Psoas muscle (tissue), 8 donors: ENCODE data around the gene SDCBP2. TPM values are rescaled to one million over a fixed set of nuclear protein-coding genes. Genes with fewer than 3 reads are reported as not detected.

Experiments
- ATAC-seq, 4 donors: fragments of 200-7000 bp; cut with Tn5 transposase; one replicate each; pipeline ENCODE4 v1.9.1; 2020; ENCODE audit warnings: moderate library complexity in 3 of 4, mild to moderate bottlenecking in 2 of 4
- DNase-seq, 2 donors: peaks; one replicate each; pipeline ENCODE4 v3.0.0-alpha.2; 2020
- H3K27ac ChIP-seq: fragments of 200-600 bp; one replicate; pipeline ENCODE4 v1.8.0; 2022
- H3K27me3 ChIP-seq, 3 donors: fragments of 200-600 bp in 1 of 3; one replicate each; pipeline versions ENCODE4 v1.6.1 to v1.8.0; 2013 to 2022; ENCODE audit warnings: low read length in 2 of 3, mild to moderate bottlenecking in 2 of 3, moderate library complexity in 1 of 3; ENCODE audit not compliant: insufficient read depth in 3 of 3
- H3K36me3 ChIP-seq, 2 donors: fragments of 200-600 bp in 1 of 2; one replicate each; pipeline versions ENCODE4 v1.6.1 to v1.8.0; 2013 to 2022; ENCODE audit warnings: low read depth in 1 of 2, mild to moderate bottlenecking in 1 of 2, moderate library complexity in 1 of 2; ENCODE audit not compliant: insufficient read depth in 1 of 2
- H3K4me1 ChIP-seq: fragments of 200-600 bp; one replicate; pipeline ENCODE4 v1.8.0; 2022
- H3K4me3 ChIP-seq: fragments of 200-600 bp; one replicate; pipeline ENCODE4 v1.8.0; 2022; ENCODE audit warnings: mild to moderate bottlenecking
- H3K9me3 ChIP-seq: fragments of 200-600 bp; one replicate; pipeline ENCODE4 v1.8.0; 2022
- CTCF ChIP-seq: fragments of 200-600 bp; IDR thresholded peaks from one replicate; pipeline ENCODE4 v1.8.0; 2022; ENCODE audit warnings: antibody characterized with exemption
- WGBS, 3 donors: extraction: QIAGEN DNeasy Blood & Tissue Kit; methylation state at CpG; one replicate each; pipeline versions ENCODE4 v1.1.6 to v1.1.7; 2013; 5-methylcytosine and 5-hydroxymethylcytosine counted together
- intact Hi-C, 2 donors: fragments of 100-400 bp; cut with DNase I; formaldehyde crosslinking; loops; one replicate each; pipeline versions ENCODE4 v1.11.0 to v1.14.2; 2022
- polyA plus RNA-seq, 3 donors: library from polyadenylated mRNA; stranded (reverse); fragments of 200-250 nt; gene quantifications; one replicate each; pipeline ENCODE4 v1.2.3, GENCODE V29; 2013
- total RNA-seq, 4 donors: library from RNA; stranded (reverse); fragmentation: NEBNext Ultra II Directional in 2 of 4; extraction: Animal tissue kit (Norgen Biotek cat#: 25700) in 2 of 4; gene quantifications; one replicate each; pipeline versions ENCODE4 v1.2.1 to v1.2.4, GENCODE V29; 2021 to 2023
- donor health status: healthy with polysubstance abuse.
- donor health status: DM: no; HTN: no; CAD: no; lungs with moderate emphysema.
- donor health status: Bipolar disorder and iron deficiency.
- donor health status: healthy.
- donor health status: DM: yes; HTN: yes; CAD: no.
- donor health status: DM: no; HTN: no; CAD: no.
- donor health status: DM: no; HTN: no; CAD: no.
- donor health status: DM: yes; HTN: yes; CAD: no.

SDCBP2 gene
- total and polyA plus RNA-seq, 7 donors: 1.6 to 10.5 (median 2.0) TPM

DNA sequence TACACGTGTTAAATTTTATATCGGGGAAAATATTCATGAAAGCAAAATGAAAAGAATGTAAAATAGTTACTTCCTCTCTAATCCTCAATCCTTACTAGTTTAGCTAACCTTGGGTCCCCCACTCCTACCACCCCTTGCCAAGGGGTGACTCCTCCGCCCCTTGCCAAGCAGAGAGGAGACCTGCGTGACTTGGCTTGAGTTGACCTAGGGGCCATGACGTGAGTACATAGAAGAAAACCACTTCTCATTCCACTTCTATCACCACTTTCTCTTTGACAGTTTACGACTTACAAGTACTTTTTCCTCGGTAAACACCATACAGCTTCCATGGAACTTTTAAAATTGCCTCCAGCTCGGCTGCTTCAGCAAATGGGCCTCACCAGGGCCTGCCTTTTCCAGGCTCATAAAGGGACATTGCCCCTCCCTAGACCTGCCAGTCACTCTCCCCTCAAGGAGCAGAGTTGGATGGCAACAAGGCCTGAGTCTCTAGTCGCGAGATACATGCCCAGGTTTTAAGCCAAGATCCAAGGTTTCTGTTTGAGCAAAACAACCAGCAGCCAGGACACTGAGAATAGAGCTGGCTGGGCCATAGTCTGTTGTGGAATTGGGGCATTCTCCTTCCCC, 29.9 kb downstream of the SDCBP2 start:
- 83 to 86% (median 85%) methylated on average over 10 of the region's 10 CpGs for WGBS, 3 donors
- intact Hi-C loops: no loop called here
- no peak for TF ChIP-seq CTCF
- DNase-seq (no peak), ATAC-seq (no peak)
- H3K4me1 ChIP-seq: no peaks in the 10 kb centered on the region
- no peak overlapping the region for H3K4me3 ChIP-seq
- H3K9me3 ChIP-seq: no peaks in the 10 kb centered on the region
- H3K27me3 ChIP-seq: no peaks in the 10 kb centered on the region
- no peak overlapping the region for H3K27ac ChIP-seq
- H3K36me3 ChIP-seq: peaks cover 0 to 6% of the 10 kb centered on the region in 2 donors

DNA sequence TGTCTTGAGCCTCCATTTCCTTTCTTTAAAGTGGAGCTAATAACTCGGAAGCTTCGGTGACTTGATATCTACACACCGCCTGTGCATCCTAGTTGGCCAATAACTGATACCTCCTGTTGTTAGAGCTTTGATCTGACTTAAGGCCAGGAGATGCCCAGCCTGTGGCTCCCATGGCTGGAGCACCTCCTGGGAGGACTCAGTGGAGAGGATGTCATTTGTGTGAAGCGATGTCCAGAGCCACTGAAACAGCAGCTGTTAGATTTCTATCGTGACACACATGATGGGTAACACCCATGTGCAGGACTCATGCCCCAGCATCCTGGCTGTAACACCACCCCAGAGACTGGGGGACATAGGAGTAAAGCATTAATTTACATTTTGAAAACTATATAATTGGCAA, 30.8 kb downstream of the SDCBP2 start:
- TF ChIP-seq CTCF: no peak
- no peak overlapping the region for H3K27ac ChIP-seq
- ATAC-seq: no peak
- intact Hi-C loops: no loop called here
- 84 to 91% (median 89%) methylated on average over 5 of the region's 5 CpGs for WGBS, 3 donors
- no peak for DNase-seq
- no peaks in the 10 kb centered on the region for H3K27me3 ChIP-seq
- H3K36me3 ChIP-seq: peaks cover 0 to 6% of the 10 kb centered on the region in 2 donors
- no peaks in the 10 kb centered on the region for H3K9me3 ChIP-seq
- H3K4me3 ChIP-seq: no peak overlapping the region
- H3K4me1 ChIP-seq: no peaks in the 10 kb centered on the region

- no peak for TF ChIP-seq CTCF
- H3K9me3 ChIP-seq: no peaks in the 10 kb centered on the region
- H3K27ac ChIP-seq: no peak overlapping the region
- no peak overlapping the region for H3K4me3 ChIP-seq
- ATAC-seq: no peak
- WGBS, 3 donors: 96 to 100% (median 98%) methylated on average over 2 of the region's 2 CpGs
- H3K27me3 ChIP-seq: no peaks in the 10 kb centered on the region
- no peak for DNase-seq
- no peaks in the 10 kb centered on the region for H3K4me1 ChIP-seq
- H3K36me3 ChIP-seq: peaks cover 0 to 6% of the 10 kb centered on the region in 2 donors
- intact Hi-C loops: no loop called here
Observed at GRCh38 chr20:1297486-1297885, 31.5 kb downstream of the SDCBP2 start.

- H3K27ac ChIP-seq: no peak overlapping the region
- DNase-seq (no peak), ATAC-seq (no peak)
- peaks cover 0 to 6% of the 10 kb centered on the region in 2 donors for H3K36me3 ChIP-seq
- peaks cover 1% of the 10 kb centered on the region for H3K4me1 ChIP-seq
- intact Hi-C loops: no loop called here
- WGBS, 3 donors: 90 to 97% (median 96%) methylated on average over 14 of the region's 14 CpGs
- no peak overlapping the region for H3K4me3 ChIP-seq
- H3K9me3 ChIP-seq: no peaks in the 10 kb centered on the region
- TF ChIP-seq CTCF: no peak
- H3K27me3 ChIP-seq: no peaks in the 10 kb centered on the region
Observed at GRCh38 chr20:1296922-1297321, 32.0 kb downstream of the SDCBP2 start.

- H3K27me3 ChIP-seq: no peaks in the 10 kb centered on the region
- ATAC-seq (no peak), DNase-seq (no peak)
- H3K9me3 ChIP-seq: no peaks in the 10 kb centered on the region
- WGBS, 3 donors: 91 to 96% (median 93%) methylated on average over 20 of the region's 20 CpGs
- H3K27ac ChIP-seq: no peak overlapping the region
- H3K4me1 ChIP-seq: peaks cover 9% of the 10 kb centered on the region
- H3K36me3 ChIP-seq: peaks cover 0 to 6% of the 10 kb centered on the region in 2 donors
- H3K4me3 ChIP-seq: no peak overlapping the region
- TF ChIP-seq CTCF: no peak
- intact Hi-C loops: no loop called here
Observed at GRCh38 chr20:1296117-1296610, 32.8 kb downstream of the SDCBP2 start.
